Measurements from ENCODE around the gene SLC25A22.

- TF ChIP-seq CTCF (conservative IDR thresholded peaks at IDR 0.05), result no peak
- TF ChIP-seq ZFX (IDR thresholded peaks at IDR 0.05), result no peak
These were observed 15.0 kb upstream of the SLC25A22 start for GRCh38 chr11:813072-813455.

Data from C4-2B (cell line).